ENCODE results near the gene MRPS12.
"Not testable (repeated sequence)": the region's sequence is repeated elsewhere in the genome, so short reads cannot be mapped to it uniquely, and the experiment has no call there.

Gene MRPS12

GRCh38 chr19:38941979-38942378, 11.2 kb downstream of the MRPS12 start:
- DNase-seq = no peak

GRCh38 chr19:38942471-38943181, 11.9 kb downstream of the MRPS12 start:
- no peak for DNase-seq

DNA sequence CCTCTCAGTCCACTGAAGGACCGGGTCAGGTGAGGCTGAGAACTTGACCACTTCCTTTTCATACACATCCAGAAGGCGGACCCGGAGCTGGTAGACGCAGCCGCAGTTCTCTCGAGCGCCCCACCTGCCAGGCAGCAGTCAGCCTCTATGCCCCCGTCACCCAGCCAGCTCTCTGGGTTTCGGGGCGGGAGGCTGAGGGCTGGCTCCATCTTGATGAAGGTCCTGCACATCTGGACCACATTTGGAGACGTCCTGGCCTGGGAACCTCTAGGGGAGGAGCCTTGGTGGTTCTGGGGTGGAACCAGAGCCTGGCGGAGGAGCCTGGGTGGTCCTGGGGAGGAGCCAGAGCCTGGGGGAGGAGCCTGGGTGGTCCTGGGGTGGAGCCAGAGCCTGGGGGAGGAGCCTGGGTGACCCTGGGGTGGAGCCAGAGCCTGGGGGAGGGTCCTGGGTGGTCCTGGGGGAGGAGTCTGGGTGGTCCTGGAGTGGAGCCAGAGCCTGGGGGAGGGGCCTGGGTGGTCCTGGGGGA, 14.3 kb downstream of the MRPS12 start:
- DNase-seq = no peak

DNA sequence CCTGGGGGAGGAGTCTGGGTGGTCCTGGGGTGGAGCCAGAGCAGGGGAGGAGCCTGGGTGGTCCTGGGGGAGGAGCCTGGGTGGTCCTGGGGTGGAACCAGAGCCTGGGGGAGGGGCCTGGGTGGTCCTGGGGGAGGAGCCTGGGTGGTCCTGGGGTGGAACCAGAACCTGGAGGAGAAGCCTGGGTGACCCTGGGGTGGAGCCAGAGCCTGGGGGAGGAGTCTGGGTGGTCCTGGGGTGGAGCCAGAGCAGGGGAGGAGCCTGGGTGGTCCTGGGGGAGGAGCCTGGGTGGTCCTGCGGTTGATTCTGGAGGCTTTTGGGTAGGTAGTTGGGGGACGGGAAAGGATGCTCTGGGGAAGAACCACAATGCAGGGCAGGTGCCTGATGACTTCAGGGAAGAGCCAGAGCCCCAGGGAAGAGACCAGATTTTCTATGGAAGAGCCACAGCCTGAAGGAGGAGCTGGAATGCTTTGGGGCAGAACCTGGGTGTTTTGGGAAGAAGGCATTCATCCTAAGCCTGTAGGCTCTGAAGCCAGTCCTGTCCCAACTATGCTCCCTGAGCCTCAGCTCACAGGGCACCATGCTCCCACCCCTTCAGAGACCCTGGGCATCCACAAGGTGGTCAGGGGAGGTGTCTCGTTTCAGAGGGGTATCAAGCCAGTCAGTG, 15.0 kb downstream of the MRPS12 start:
- no peak for DNase-seq

DNA sequence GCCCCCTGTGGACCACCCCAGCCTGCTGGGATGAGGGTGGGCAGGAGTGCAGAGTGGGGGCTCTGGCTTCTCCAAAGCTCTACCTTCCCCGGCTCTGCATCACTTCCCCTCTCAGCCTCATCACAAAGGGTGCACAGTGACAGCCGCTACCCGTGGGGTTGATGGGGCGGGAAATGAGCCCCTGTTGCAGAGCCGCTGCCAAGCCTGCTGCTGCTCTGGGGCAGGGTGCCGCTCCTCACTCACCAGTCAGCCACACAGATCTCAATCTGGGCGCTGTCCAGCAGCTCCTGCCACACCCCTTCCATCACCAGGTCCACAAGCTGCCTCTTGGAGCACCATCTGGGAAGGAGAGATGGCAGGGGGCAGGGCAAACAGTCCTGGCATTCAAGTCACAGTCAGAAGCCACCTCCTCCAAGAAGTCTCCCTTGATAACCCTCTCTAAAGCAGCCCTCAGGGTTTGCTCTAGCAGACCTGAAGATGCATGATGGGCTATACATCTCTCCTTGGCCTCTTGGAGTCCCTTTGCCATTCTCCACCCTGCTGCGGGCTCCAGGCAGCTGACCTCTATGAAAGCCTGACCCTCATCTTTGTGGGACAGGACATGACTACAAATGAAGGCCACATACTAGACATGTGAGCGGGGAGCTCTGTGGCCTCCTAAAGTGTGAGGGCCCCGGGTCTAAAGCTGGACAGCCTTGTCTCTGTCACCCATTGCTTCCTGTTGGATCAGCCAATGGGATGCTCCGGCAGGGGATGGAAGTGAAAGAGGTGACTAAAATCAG, 15.7 kb downstream of the MRPS12 start:
- DNase-seq = no peak

DNA sequence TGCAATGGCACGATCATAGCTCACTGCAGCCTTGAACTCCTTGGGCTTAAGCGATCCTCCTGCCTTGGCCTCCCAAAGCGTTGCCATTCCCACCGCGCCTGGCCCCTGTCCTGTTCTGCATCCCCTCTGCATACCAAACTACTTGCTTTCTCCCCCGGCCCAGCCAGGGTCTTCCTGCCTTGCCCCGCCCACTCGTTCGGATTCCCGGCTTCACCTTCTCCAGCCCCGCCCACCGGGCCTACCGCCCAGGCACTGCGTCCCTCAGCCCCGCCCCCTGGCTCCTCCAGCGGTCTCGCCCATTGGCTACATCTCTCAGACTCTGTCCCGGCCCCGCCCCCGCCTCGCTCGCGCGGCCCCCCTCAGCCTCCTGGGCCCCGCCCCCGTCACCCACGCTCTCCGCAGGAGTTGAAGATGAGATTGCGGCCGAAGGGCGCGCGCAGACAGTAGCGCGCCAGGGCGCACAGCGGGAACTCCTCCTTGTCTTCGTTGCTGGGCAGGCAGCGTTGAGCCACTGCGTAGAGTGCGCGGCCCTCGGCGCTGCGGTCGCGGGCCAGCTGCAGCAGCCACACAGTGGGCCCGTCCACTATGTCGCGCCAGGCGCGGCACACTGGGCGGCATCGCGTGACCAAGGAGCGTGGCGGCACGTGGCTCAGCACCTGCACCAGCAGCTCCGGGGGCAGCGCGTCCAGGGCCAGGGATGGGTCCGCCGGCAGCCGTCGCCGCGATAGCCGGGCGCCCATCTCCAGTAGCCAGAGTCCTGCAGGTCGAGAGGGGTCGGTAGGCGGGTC, 19.0 kb downstream of the MRPS12 start:
- DNase-seq = no peak

- no peak for DNase-seq
Measured at GRCh38 chr19:38951187-38951586, 20.4 kb downstream of the MRPS12 start.

GRCh38 chr19:38952395-38953165, 21.8 kb downstream of the MRPS12 start:
- DNase-seq = no peak

- DNase-seq = no peak
Measured at GRCh38 chr19:38953677-38954076, 22.9 kb downstream of the MRPS12 start.

DNA sequence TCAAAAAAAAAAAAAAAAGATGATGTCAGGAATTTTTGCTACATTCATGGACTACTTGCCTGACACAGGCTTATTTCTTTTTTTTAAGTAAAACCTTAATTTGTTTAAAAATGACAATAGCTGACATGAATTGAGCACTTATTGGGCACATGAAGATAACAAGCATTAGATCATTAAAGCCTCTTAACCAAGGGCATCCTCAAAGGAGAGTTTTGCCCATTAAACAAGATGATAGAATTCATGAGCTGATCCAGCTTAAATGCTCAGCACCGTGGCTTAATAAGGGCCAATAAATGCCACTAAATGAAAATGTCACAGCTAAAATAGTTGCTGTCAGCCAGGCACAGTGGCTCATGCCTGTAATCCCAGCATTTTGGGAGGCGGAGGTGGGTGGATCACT, 25.5 kb downstream of the MRPS12 start:
- no peak for DNase-seq

GRCh38 chr19:38958301-38958700, 27.6 kb downstream of the MRPS12 start:
- DNase-seq = no peak

- DNase-seq = no peak
Measured at GRCh38 chr19:38959618-38960017, 28.9 kb downstream of the MRPS12 start.

- DNase-seq = no peak
Measured at GRCh38 chr19:38964738-38965137, 34.0 kb downstream of the MRPS12 start.

DNA sequence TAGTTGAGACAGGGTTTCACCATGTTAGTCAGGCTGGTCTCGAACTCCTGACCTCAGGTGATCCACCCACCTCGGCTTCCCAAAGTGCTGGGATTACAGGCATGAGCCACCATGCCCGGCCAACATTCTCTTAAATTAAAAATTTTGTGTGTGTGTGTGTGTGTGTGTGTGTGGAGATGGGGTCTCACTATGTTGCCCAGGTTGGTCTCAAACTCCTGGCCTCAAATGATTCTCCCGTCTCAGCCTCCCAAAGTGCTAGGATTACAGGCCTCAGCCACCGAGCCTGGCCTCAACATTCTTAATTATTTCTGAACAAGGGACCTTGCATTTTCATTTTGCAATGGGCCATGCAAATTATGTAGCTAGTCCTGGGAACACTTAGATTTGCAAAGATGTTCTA, 35.4 kb downstream of the MRPS12 start:
- DNase-seq = not testable (repeated sequence)

DNA sequence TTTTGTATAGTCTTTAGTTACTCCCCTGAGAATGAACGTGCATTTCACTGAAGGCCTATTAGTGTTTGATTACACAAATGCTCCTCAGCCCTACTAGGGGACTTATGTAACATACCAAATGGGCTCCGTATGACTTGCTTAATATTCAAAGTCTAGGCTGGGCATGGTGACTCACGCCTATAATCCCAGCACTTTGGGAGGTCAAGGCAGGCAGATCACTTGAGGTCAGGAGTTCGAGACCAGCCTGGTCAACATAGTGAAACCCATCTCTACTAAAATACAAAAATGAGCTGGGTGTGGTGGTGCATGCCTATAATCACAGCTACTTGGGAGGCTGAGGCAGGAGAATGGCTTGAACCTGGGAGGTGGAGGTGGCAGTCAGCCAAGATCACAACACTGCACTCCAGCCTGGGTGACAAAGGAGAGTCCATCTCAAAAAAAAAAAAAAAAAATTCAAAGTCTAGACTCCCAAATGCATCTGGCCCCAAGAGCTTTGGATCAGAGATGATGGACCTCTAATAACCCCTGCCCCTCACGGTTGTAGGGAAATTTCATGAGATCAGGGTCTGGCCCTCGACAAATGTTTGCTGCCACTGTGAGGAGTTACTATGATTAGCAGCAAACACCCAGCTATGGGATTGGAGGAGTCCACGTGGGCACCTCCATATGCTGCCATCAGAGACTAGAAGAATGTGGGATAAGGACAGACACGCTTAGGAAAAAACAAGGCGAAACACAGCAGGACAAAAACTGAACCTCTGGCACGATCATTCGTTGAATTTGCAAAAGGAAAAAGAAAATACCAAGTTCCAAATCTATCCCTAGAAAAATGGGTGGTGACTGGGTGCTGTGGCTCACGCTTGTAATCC, 40.2 kb downstream of the MRPS12 start:
- DNase-seq = no peak

- no peak for DNase-seq
Measured at GRCh38 chr19:38971672-38972071, 40.9 kb downstream of the MRPS12 start.

GRCh38 chr19:38974624-38975213, 44.0 kb downstream of the MRPS12 start:
- DNase-seq = no peak

DNA sequence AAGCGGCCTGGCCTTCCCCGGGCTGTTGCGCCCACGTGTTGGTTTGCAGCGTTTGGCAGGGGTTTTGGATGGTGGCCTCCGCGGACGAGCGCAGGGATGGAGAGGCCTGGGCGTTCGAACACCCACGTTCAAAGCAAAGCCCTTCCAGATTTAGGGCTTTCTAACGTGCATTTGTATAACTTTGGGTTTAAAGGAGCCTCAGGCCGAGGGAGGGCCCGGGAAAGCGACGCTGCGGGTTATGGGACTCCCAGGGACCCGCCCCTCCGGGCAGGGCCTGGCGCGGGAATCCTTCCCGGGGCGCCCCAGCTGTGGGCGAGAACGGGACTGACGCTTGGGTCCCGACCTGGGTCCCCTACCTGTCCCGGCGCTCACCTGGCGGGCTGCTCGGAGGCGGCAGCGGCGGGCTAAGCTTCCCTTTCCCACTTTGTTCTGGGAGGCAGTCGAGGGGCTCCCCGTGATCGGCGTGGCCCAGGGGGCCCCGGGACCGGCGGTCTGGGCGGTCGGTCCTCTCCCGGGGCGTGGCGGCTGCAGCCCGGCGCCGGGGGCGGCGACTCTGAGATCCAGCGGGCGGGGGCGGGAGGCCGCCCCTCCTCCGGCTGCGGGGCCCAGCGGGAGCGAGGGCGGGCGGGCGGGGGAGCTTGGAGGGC, 44.6 kb downstream of the MRPS12 start, which contains the start of gene FBXO17:
Gene FBXO17 (minus strand): TSS at position 529 of the 647 bp plus-strand sequence. CDS start 25,423 bp downstream, outside the sequence.
- DNase-seq = no peak

DNA sequence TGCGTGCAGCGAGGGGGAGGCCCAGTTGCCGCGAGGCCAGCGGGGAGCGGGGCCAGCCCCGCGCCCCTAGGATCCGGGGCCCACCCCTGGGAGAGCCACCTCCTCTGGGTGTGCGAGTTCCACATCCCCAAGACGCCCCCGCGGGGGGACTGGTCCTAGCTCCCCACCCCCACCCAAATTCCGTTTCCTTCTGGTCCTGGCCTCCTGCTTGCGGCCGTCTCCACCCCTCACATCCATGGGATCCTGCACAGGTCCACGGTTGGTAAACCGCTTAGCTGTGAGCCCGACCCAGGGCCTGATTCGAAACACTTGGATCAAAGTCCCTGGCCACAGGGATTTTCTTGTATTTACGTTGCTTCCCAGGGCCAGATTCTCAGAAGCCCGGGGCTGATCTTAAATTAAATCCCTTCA, 45.1 kb downstream of the MRPS12 start:
- no peak for DNase-seq
